D721Med (cell line): ENCODE data around the gene FN3K.

Source experiments
- DNase-seq: peaks from one replicate; pipeline ENCODE4 v3.0.0; 2011; ENCODE audit warnings: low spot score; ENCODE audit not compliant: insufficient read length
- FAIRE-seq: peaks from 2 replicates; lab custom pipeline; 2011; peaks lifted over from hg19 to GRCh38; lab: Jason Lieb, UNC
- TF ChIP-seq, protein P1 (sequence below): IDR thresholded peaks from 2 replicates; pipeline ENCODE4 v1.5.1; 2012; ENCODE audit warnings: mild to moderate bottlenecking, control low read depth; ENCODE audit not compliant: insufficient read depth; ENCODE audit errors: missing control alignments

Gene FN3K

DNA sequence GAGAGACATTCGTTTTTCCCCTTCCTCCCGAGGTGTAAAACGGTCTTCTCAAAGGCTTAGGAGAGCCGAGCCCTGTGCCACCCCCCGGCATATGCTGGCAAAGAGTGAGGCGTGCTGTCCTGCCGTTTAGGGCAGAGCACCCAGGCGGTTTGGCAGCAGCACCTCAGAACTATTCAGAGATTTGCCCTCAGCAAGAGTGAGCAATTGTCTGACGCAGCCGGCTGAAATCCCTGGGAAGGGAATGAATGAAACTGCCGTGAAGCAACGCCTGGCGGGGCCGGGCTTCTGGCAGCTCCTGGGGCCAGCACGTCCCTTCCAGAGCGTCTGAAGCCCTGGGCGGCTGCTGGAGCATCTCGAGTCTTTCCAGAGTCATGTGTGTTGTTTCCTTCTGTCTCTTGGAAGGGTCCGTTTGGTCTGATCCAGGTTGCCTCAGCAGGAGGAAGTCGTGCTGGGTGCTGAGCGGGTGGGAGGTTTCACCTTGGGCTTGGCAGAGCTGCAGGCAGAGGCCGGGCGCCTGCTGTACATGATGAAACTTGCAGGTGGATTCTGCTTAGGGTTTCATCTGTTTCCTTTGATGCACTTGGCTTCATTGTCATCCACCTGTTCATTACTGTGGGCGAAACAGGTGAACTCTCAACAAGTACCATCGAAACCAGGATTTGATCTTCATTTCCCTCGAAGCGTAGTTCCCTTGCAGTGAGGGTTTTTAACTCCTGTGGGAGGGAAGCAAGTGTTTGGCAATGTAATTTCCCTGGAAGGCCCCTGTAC lies 51.9 kb downstream of the FN3K start:
- FAIRE-seq (no peak), DNase-seq (no peak)
- TF ChIP-seq, protein P1, sequence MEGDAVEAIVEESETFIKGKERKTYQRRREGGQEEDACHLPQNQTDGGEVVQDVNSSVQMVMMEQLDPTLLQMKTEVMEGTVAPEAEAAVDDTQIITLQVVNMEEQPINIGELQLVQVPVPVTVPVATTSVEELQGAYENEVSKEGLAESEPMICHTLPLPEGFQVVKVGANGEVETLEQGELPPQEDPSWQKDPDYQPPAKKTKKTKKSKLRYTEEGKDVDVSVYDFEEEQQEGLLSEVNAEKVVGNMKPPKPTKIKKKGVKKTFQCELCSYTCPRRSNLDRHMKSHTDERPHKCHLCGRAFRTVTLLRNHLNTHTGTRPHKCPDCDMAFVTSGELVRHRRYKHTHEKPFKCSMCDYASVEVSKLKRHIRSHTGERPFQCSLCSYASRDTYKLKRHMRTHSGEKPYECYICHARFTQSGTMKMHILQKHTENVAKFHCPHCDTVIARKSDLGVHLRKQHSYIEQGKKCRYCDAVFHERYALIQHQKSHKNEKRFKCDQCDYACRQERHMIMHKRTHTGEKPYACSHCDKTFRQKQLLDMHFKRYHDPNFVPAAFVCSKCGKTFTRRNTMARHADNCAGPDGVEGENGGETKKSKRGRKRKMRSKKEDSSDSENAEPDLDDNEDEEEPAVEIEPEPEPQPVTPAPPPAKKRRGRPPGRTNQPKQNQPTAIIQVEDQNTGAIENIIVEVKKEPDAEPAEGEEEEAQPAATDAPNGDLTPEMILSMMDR, result no peak

DNA sequence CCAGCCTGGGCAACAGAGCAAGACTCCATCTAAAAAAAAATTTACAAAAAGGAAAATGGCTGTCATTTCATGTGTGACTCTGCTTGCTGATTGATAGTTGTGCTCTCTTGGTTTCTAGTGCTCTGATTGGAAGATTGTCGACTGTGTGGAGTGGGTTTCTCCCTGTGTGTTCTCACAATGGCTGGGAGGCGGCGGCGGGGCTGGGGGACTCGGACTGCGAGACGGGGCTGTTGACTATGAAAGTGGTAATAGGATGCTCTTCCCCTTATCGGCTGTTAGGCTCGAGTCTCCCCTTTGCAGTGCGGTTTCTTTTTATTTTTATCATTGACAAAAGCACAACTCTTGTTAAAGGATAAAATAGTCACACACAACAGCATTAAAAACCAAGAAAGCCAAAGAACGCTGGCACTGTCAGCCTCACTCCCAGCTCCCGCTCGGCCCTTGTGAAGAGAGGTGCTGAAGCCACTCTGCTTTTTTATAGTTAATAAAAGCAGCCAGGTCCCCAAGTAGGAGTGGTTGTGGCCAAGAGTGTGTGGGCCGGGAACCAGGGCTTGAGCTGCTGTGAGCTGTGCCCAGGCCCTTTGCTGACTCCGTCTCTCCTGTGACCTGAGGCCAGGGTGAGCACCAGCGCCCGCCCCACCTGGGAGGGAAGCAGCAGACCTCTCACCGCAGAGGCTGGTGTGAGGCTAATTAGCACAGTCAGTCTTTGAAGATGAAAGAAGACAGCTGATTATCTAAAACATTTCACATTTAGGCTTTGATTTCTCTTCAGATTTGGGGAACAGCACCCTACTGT lies 53.0 kb downstream of the FN3K start:
- no peak for DNase-seq
- TF ChIP-seq, protein P1, result no peak
- FAIRE-seq, result no peak

DNA sequence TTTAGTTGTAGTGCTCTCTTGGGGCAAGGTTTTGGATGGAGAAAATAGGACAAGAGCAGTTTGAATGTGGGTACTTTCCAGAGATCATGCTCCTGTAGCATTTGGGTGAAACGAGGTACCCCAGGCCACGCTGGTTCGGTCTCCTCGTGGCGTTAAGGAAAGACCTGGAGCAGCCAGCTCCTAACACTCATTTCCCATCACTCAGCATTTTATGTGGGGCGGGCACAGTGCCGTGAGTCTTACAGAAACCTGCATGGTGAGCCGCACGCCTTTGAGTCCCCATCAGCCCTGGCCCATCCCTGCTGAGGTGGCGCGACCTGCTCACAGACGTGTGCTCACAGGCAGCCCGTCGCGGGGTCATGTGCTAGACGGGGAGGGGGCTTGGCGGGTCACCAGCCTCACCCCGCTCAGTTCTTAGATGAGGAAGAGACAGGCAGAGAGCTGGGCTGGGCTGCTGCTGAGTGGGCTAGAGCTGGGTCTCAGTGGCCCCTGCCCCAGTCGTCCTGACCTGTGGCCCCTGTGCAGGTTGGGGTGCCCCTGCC lies 53.7 kb downstream of the FN3K start:
- no peak for FAIRE-seq
- TF ChIP-seq, protein P1, result no peak
- no peak for DNase-seq

DNA sequence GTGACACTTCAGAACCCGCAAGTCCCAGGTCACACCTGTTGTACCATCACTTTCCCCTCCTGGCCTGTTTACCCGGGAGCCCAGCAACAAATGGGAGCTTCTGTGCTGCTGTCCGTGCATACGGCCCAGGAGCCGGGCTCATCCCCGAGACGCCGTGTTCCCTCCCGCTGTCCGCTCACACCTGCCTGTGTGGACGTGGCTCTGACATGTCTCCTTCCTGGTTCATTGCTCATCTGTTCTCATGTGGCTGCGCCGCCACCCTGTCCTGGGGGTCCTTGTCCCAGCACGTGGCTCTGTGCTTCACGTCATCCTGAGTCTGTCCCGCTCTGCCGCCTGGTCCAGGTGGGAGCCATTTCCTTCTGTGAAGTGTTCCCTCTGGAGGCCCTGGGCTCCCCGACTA lies 54.4 kb downstream of the FN3K start:
- no peak for FAIRE-seq
- DNase-seq, result no peak
- TF ChIP-seq, protein P1, result no peak

DNA sequence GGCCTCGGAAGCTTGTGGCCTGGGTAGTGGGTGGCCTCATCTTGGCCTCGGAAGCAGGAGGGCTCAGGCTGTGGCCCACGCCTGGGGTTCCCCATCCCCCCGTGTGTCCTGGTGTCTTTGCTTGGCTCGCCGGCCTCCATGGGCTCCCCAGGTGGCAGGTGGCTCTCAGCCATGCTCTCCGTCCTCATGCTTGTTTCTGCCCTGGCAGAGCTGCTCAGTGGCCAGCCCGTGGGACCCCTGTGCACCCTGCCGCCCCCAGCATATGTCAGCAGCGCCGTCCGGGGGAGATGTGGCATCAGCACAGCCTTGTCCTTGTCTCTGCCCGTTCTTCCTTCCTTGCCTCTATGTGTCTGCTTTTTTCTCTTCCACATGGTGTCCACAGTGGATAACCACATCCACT lies 55.0 kb downstream of the FN3K start:
- no peak for FAIRE-seq
- DNase-seq, result no peak
- TF ChIP-seq, protein P1, result no peak

DNA sequence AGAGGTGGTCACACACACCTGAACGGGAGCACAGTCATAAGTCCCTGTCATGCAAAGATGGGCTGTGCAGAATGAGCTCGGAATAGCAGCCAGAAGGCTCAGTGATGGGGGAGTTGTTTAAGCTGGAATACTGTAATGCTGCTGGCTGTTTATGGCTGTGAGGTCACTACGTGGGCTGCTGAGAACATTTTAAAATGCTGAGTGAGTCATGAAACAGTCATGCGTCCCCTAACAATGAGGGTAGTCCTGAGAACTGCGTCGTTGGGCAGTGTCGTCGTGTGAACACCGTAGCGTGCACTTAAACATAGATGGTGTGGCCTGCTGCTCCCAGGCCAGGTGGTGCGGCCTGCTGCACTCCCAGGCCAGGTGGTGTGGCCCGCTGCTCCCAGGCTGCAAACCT lies 56.1 kb downstream of the FN3K start:
- TF ChIP-seq, protein P1, result no peak
- FAIRE-seq (no peak), DNase-seq (no peak)
